ENCODE measurements around the gene APOL5.
A peak's percentile ranks its signal among the peaks of the same experiment; 100 is the strongest.
"Not testable (repeated sequence)": the region's sequence is repeated elsewhere in the genome, so short reads cannot be mapped to it uniquely, and the experiment has no call there.

Gene APOL5

GRCh38 chr22:35717572-35717971 is at the start of gene APOL5:
Gene APOL5 (plus strand): TSS chr22:35717872. CDS start chr22:35717872, 0 bp downstream.
- H3K4me3 Mint-ChIP-seq = no peak within 1 kb of the TSS
- no peak for DNase-seq
- H3K36me3 Mint-ChIP-seq (ENCODE audit: low read depth) = no peaks in the 10 kb centered on the region
- peaks cover 6% of the 10 kb centered on the region for H3K9me3 Mint-ChIP-seq
- peaks cover 8% of the 10 kb centered on the region for H3K27me3 Mint-ChIP-seq
- no peak for ATAC-seq
- H3K4me1 Mint-ChIP-seq = no peaks in the 10 kb centered on the region
- H3K27ac Mint-ChIP-seq = no peak within 1 kb of the TSS

DNA sequence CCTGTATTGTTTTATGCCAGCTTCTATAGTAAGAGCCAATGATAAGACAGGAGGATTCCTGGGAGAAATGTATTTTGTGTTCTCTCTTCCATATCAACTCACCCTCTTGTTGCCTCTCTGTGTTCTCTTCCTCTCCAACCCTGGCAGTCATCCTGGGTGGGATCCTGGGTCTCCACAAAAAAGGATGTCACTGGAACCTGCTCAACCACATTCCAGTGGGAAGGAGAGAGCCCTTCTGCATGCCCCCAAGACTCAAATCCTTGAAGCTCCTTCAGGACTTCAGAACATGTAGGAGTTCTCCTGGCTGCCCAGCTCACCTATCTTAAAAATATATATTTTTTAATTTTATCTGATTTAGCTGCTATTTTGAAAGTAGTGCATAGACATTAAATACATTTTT is 43.3 kb upstream of the APOL5 start:
- H3K4me3 Mint-ChIP-seq = no peak overlapping the region
- peaks cover 32% of the 10 kb centered on the region for H3K9me3 Mint-ChIP-seq
- DNase-seq (no peak), ATAC-seq (no peak)
- H3K4me1 Mint-ChIP-seq = peaks cover 17% of the 10 kb centered on the region
- H3K27me3 Mint-ChIP-seq = no peaks in the 10 kb centered on the region
- no peak overlapping the region for H3K27ac Mint-ChIP-seq
- H3K36me3 Mint-ChIP-seq (ENCODE audit: low read depth) = peaks cover 21% of the 10 kb centered on the region

DNA sequence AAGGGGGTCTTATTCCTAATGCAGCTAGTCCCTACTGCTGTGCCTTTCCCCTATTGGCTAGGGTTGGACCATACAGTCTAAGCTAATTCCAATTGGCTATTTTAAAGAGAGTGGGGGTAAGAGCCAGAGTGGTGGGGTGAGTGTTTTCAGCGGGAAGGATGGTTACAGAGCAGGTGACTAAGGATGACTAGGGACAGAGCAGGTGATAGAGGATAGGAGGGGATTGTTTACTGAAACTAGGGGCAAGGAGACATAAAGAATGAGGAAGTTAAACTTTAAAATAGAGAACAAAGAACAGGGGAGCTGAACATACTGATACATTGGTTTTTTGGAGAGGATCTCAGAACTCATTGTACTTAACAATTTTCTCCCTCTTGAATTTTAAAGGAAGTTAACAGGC is 41.6 kb upstream of the APOL5 start:
- Mint-ChIP-seq H3K4me1 (peaks cover 31% of the 10 kb centered on the region), H3K36me3 (ENCODE audit: low read depth) (peaks cover 25% of the 10 kb centered on the region), H3K9me3 (peaks cover 40% of the 10 kb centered on the region)
- not testable (repeated sequence) for H3K4me3 Mint-ChIP-seq, ATAC-seq, H3K27ac Mint-ChIP-seq, H3K27me3 Mint-ChIP-seq, DNase-seq

- H3K4me3 Mint-ChIP-seq = no peak overlapping the region
- H3K4me1 Mint-ChIP-seq = peaks cover 34% of the 10 kb centered on the region
- no peaks in the 10 kb centered on the region for H3K27me3 Mint-ChIP-seq
- H3K9me3 Mint-ChIP-seq = peaks cover 43% of the 10 kb centered on the region
- H3K27ac Mint-ChIP-seq = no peak overlapping the region
- H3K36me3 Mint-ChIP-seq (ENCODE audit: low read depth) = peaks cover 27% of the 10 kb centered on the region
- DNase-seq (no peak), ATAC-seq (no peak)
These were observed 40.0 kb upstream of the APOL5 start for GRCh38 chr22:35677460-35678187.

GRCh38 chr22:35678836-35679235 is 38.8 kb upstream of the APOL5 start:
- Mint-ChIP-seq H3K9me3 (peaks cover 36% of the 10 kb centered on the region), H3K27me3 (peaks cover 5% of the 10 kb centered on the region), H3K27ac (peak overlapping the region; percentile 57), H3K4me3 (no peak overlapping the region), H3K36me3 (ENCODE audit: low read depth) (peaks cover 25% of the 10 kb centered on the region), H3K4me1 (peaks cover 34% of the 10 kb centered on the region)
- DNase-seq (no peak), ATAC-seq (peak; percentile 57)

GRCh38 chr22:35679492-35679891 is 38.2 kb upstream of the APOL5 start:
- peak; percentile 57 for DNase-seq
- peaks cover 34% of the 10 kb centered on the region for H3K4me1 Mint-ChIP-seq
- H3K27ac Mint-ChIP-seq = peak overlapping the region; percentile 57
- H3K36me3 Mint-ChIP-seq (ENCODE audit: low read depth) = peaks cover 25% of the 10 kb centered on the region
- not testable (repeated sequence) for H3K4me3 Mint-ChIP-seq, H3K27me3 Mint-ChIP-seq
- ATAC-seq = peak; percentile 92
- H3K9me3 Mint-ChIP-seq = peaks cover 36% of the 10 kb centered on the region

DNA sequence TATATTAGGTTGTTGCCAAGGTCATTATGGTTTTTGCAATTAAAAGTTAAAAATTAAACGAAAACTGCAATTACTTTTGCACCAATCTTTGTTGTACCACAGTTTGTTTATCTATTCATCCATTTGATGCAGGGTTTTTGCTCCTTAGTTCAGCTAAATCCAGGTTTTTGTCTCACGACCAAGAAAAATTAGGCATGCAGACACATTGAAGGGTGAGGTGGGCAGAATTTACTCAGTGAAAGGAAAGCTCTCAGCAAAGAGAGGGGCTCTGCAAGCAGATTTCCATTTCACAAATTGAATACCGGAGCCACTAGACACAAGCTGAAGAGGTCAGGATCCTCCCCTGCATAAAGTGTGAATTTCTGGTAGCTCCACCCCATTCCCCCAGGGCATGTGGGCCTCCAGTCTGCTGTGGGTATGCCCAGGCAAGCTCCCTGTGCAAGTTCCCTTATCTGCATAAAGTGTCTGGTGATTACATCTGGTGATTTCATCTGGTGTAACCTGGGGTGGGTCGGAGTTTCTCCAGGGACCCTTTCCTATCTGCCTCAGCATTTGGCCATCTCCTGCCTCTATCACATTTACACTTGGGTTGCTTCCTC is 36.1 kb upstream of the APOL5 start:
- DNase-seq (no peak), ATAC-seq (no peak)
- H3K4me3 Mint-ChIP-seq = no peak overlapping the region
- peaks cover 28% of the 10 kb centered on the region for H3K9me3 Mint-ChIP-seq
- H3K4me1 Mint-ChIP-seq = peaks cover 30% of the 10 kb centered on the region
- peaks cover 5% of the 10 kb centered on the region for H3K27me3 Mint-ChIP-seq
- no peak overlapping the region for H3K27ac Mint-ChIP-seq
- peaks cover 20% of the 10 kb centered on the region for H3K36me3 Mint-ChIP-seq (ENCODE audit: low read depth)

GRCh38 chr22:35683560-35683959 is 34.1 kb upstream of the APOL5 start:
- DNase-seq (no peak), ATAC-seq (no peak)
- no peak overlapping the region for H3K27ac Mint-ChIP-seq
- peaks cover 5% of the 10 kb centered on the region for H3K27me3 Mint-ChIP-seq
- no peak overlapping the region for H3K4me3 Mint-ChIP-seq
- peaks cover 26% of the 10 kb centered on the region for H3K4me1 Mint-ChIP-seq
- H3K9me3 Mint-ChIP-seq = peaks cover 21% of the 10 kb centered on the region
- H3K36me3 Mint-ChIP-seq (ENCODE audit: low read depth) = peaks cover 15% of the 10 kb centered on the region

DNA sequence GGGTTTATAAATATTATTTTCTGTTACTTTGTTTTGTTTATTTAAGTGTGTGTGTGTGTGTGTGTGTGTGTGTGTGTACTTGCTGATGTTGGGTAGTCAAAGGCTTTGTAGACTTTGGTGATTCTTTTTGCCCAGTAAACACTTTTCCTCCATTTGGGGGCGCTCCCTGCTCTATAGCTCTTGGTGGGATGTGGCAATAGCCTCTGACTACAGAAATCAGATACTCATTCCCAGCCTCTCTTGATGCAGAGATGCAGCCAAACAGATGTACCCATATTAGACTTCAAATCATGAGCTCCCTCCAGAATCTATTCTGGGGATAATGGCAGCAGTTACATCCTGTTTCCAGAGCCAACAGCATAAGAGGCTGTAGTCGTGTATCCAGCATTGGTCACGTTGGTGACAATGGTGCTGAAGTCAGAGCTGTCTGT is 33.4 kb upstream of the APOL5 start:
- Mint-ChIP-seq H3K4me1 (peaks cover 19% of the 10 kb centered on the region), H3K36me3 (ENCODE audit: low read depth) (peaks cover 8% of the 10 kb centered on the region), H3K4me3 (no peak overlapping the region), H3K9me3 (peaks cover 14% of the 10 kb centered on the region), H3K27ac (no peak overlapping the region), H3K27me3 (peaks cover 5% of the 10 kb centered on the region)
- ATAC-seq (no peak), DNase-seq (no peak)

GRCh38 chr22:35684732-35685131 is 32.9 kb upstream of the APOL5 start:
- peaks cover 9% of the 10 kb centered on the region for H3K9me3 Mint-ChIP-seq
- no peak overlapping the region for H3K4me3 Mint-ChIP-seq
- DNase-seq (no peak), ATAC-seq (no peak)
- peaks cover 5% of the 10 kb centered on the region for H3K27me3 Mint-ChIP-seq
- peaks cover 14% of the 10 kb centered on the region for H3K4me1 Mint-ChIP-seq
- H3K36me3 Mint-ChIP-seq (ENCODE audit: low read depth) = peaks cover 6% of the 10 kb centered on the region
- H3K27ac Mint-ChIP-seq = no peak overlapping the region

- no peak for DNase-seq
- peaks cover 7% of the 10 kb centered on the region for H3K9me3 Mint-ChIP-seq
- peaks cover 5% of the 10 kb centered on the region for H3K36me3 Mint-ChIP-seq (ENCODE audit: low read depth)
- peaks cover 6% of the 10 kb centered on the region for H3K4me1 Mint-ChIP-seq
- H3K27me3 Mint-ChIP-seq = peaks cover 5% of the 10 kb centered on the region
- ATAC-seq = no peak
- no peak overlapping the region for H3K27ac Mint-ChIP-seq
- H3K4me3 Mint-ChIP-seq = no peak overlapping the region
These were observed 31.9 kb upstream of the APOL5 start for GRCh38 chr22:35685731-35686130.

GRCh38 chr22:35686298-35686697 is 31.4 kb upstream of the APOL5 start:
- Mint-ChIP-seq H3K4me1 (peaks cover 4% of the 10 kb centered on the region), H3K27me3 (peaks cover 5% of the 10 kb centered on the region), H3K4me3 (no peak overlapping the region), H3K9me3 (peaks cover 5% of the 10 kb centered on the region), H3K27ac (no peak overlapping the region), H3K36me3 (ENCODE audit: low read depth) (peaks cover 3% of the 10 kb centered on the region)
- ATAC-seq = no peak
- no peak for DNase-seq

DNA sequence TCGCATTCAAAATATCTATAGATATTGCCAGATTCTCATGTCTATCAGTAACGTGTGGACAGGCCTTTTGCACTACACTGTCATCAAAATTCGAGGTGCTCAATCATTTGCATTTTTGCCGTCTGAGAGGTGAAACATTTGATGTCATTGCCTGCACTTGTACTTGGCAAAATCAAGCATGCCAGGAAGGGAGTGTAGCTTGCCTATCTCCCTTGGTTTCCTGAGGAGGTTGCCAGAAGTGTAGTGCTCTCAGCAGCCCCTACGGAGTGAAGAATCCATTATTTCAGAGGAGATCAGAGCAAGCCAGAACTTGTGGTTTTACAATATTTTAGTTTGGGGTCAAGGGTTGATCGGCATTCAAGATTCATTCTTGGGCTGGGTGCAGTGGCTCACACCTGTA is 30.2 kb upstream of the APOL5 start:
- H3K9me3 Mint-ChIP-seq = no peaks in the 10 kb centered on the region
- ATAC-seq = no peak
- H3K27me3 Mint-ChIP-seq = peaks cover 5% of the 10 kb centered on the region
- peaks cover 1% of the 10 kb centered on the region for H3K4me1 Mint-ChIP-seq
- H3K27ac Mint-ChIP-seq = no peak overlapping the region
- no peak for DNase-seq
- no peak overlapping the region for H3K4me3 Mint-ChIP-seq
- no peaks in the 10 kb centered on the region for H3K36me3 Mint-ChIP-seq (ENCODE audit: low read depth)

- no peak overlapping the region for H3K27ac Mint-ChIP-seq
- DNase-seq (no peak), ATAC-seq (no peak)
- peaks cover 1% of the 10 kb centered on the region for H3K4me1 Mint-ChIP-seq
- no peaks in the 10 kb centered on the region for H3K36me3 Mint-ChIP-seq (ENCODE audit: low read depth)
- H3K27me3 Mint-ChIP-seq = no peaks in the 10 kb centered on the region
- no peak overlapping the region for H3K4me3 Mint-ChIP-seq
- H3K9me3 Mint-ChIP-seq = no peaks in the 10 kb centered on the region
These were observed 28.6 kb upstream of the APOL5 start for GRCh38 chr22:35688913-35689675.

- H3K36me3 Mint-ChIP-seq (ENCODE audit: low read depth) = no peaks in the 10 kb centered on the region
- DNase-seq (no peak), ATAC-seq (no peak)
- no peaks in the 10 kb centered on the region for H3K27me3 Mint-ChIP-seq
- no peaks in the 10 kb centered on the region for H3K9me3 Mint-ChIP-seq
- no peak overlapping the region for H3K4me3 Mint-ChIP-seq
- no peak overlapping the region for H3K27ac Mint-ChIP-seq
- peaks cover 1% of the 10 kb centered on the region for H3K4me1 Mint-ChIP-seq
These were observed 27.7 kb upstream of the APOL5 start for GRCh38 chr22:35690001-35690400.

Measured in activated naive CD8-positive, alpha-beta T cell treated with anti-CD3 and anti-CD28 coated beads, Interleukin-2, amount 50 U/mL, for 24 hours (primary cell).